GM20431 (cell line): Measurements from ENCODE around the gene RPTOR.
"Not testable (repeated sequence)": the region's sequence is repeated elsewhere in the genome, so short reads cannot be mapped to it uniquely, and the experiment has no call there.

Experiments used
- in situ Hi-C: fragments of 300-500 bp; cut with MseI, MboI; formaldehyde crosslinking; loops from one replicate; pipeline ENCODE4 v1.15.0; 2020; ENCODE audit warnings: low sequenced_read_pairs; ENCODE audit not compliant: unreplicated experiment

The RPTOR gene

DNA sequence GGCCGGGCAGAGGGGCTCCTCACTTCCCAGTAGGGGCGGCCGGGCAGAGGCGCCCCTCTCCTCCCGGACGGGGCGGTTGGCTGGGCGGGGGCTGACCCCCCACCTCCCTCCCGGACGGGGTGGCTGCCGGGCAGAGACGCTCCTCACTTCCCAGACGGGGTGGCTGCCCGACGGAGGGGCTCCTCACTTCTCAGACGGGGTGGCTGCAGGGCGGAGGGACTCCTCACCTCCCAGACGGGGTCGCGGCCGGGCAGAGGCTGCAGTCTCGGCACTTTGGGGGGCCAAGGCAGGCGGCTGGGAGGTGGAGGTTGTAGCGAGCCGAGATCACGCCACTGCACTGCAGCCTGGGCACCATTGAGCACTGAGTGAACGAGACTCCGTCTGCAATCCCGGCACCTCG is 7.3 kb upstream of the RPTOR start:
- in situ Hi-C loops = not testable (repeated sequence)

- in situ Hi-C loops = no loop called here
Observed at GRCh38 chr17:80538484-80538883, 6.2 kb upstream of the RPTOR start.

- in situ Hi-C loops = no loop called here
Observed at GRCh38 chr17:80539022-80539641, 5.5 kb upstream of the RPTOR start.

DNA sequence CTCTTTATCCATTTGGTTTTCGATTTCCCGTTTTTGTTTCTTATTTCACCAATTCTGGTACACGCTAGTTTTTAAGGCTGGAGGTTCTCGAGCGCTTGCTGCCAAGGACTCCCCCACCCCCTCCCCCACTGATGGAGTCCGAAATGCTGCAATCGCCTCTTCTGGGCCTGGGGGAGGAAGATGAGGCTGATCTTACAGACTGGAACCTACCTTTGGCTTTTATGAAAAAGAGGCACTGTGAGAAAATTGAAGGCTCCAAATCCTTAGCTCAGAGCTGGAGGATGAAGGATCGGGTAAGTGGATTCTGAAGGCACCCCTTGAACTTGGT is 825 bp downstream of the RPTOR start:
- in situ Hi-C loops = no loop called here

GRCh38 chr17:80546267-80546666 is 1.6 kb downstream of the RPTOR start:
- in situ Hi-C loops = no loop called here

- in situ Hi-C loops = no loop called here
Observed at GRCh38 chr17:80552523-80552922, 7.9 kb downstream of the RPTOR start.

- in situ Hi-C loops = no loop called here
Observed at GRCh38 chr17:80555266-80555665, 10.6 kb downstream of the RPTOR start.

DNA sequence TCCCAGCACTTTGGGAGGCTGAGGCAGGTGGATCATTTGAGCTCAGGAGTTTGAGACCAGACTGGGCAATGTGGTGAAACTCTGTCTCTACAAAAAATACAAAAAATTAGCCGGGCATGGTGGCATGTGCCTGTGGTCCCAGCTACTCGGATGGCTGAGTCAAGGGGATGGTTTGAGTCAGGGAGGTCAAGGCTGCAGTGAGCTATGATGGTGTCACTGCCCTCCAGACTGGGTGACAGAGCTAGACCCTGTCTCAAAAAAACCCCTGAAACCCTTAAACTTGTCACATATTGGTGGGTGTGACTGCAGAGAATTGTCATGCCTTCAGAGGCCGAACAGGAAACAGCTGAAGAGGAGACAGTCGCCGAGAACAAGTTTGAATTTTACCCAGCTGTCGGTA is 13.4 kb downstream of the RPTOR start:
- in situ Hi-C loops = no loop called here

- in situ Hi-C loops = no loop called here
Observed at GRCh38 chr17:80559825-80560251, 15.2 kb downstream of the RPTOR start.

GRCh38 chr17:80561541-80562114 is 17.0 kb downstream of the RPTOR start:
- in situ Hi-C loops = no loop called here

- in situ Hi-C loops = no loop called here
Observed at GRCh38 chr17:80564545-80564944, 19.9 kb downstream of the RPTOR start.

DNA sequence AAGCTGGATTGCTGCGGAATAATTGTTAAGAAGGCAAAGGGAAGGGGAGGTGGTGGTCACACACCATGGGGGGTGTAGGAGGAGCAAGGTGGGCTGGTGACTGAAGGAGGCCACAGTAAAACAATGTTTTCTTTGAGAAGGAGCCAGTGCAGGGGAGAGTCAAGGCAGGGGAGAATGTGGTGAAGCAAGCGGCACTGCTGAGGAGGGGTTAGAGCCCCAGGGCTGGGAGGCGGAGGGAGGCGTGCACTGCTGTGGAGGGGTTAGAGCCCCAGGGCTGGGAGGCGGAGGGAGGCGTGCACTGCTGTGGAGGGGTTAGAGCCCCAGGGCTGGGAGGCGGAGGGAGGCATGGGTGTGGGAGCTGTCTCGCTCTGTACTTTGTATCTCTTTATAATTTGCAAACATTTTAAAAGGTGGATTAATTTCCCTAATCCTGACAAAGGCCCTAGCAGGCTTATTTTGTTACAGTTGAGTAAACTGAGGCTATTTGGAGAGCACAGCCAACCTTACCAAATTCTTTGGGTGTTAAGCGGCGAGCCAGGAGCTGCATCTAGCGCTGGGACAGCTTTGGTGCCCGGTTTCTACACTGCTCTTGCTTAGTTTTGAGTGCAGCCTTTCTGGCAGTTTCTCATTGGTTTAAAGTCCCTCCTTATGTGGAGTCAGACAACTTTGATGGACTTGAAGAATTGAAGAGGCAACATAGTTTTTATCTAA is 20.9 kb downstream of the RPTOR start:
- in situ Hi-C loops = no loop called here

GRCh38 chr17:80566054-80566400 is 21.4 kb downstream of the RPTOR start:
- in situ Hi-C loops = no loop called here

- in situ Hi-C loops = no loop called here
Observed at GRCh38 chr17:80568246-80568645, 23.6 kb downstream of the RPTOR start.

GRCh38 chr17:80569924-80570323 is 25.3 kb downstream of the RPTOR start:
- in situ Hi-C loops = loop anchor here (10.0 kb wide), 1 partner anchor 145 kb away; no protein-coding TSS in a partner anchor

- in situ Hi-C loops = loop anchor here (10.0 kb wide), 1 partner anchor 149 kb away; no protein-coding TSS in a partner anchor
Observed at GRCh38 chr17:80573701-80574100, 29.1 kb downstream of the RPTOR start.

DNA sequence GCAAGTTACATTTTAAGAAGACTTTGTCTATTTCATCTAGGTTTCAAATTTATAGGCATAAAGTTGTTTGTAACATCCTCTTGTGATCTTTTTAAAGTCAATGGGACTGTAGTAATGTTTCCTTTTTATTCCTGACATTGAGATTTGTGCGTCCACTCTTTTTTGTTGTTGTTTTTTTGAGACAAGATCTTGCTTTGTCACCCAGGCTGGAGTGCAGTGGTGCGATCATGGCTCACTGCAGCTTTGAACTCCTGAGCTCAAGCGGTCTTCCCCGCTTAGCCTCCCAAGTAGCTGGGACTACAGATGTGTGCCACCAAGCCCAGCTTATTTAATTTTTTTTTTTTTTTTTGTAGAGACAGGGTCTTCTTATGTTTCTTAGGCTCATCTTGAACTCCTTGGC is 29.9 kb downstream of the RPTOR start:
- in situ Hi-C loops = loop anchor here (10.0 kb wide), 1 partner anchor 150 kb away; no protein-coding TSS in a partner anchor

DNA sequence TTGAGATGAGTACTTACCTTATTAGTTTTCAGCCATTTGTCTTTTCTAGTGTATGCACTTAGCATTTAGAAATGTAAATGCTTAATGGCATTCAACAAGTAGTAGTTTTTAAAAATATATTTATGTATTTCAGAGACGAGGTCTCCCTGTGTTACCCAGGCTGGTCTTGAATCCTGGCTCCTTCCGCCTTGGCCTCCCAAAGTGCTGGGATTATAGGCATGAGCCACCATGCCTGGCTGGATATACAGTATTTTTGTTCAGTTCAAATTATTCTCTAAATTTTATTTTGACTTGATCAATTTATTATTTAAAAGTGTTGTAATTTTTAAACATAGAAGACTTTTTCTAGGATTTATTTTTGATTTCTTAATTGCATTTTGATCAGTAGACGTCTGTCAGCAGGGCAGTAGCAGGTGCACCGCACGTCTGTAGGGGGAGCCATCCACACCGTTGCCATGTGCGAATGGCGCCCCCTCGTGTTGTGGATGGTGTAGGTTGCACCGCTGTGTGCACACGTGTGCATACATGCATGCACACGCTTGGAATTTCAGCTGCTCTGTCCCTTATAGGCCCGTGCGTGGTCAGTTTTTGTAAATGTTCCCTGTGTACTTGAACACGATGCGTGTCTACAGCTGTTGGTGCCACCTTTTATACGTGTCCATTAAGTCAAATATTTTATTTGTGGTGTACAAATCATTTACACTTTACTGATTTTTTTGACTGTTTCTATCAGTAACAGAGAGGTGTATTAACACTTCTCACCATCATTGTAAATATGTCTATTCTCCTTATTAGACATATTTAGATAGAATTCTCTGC is 30.6 kb downstream of the RPTOR start:
- in situ Hi-C loops = loop anchor here (10.0 kb wide), 1 partner anchor 150 kb away; no protein-coding TSS in a partner anchor

DNA sequence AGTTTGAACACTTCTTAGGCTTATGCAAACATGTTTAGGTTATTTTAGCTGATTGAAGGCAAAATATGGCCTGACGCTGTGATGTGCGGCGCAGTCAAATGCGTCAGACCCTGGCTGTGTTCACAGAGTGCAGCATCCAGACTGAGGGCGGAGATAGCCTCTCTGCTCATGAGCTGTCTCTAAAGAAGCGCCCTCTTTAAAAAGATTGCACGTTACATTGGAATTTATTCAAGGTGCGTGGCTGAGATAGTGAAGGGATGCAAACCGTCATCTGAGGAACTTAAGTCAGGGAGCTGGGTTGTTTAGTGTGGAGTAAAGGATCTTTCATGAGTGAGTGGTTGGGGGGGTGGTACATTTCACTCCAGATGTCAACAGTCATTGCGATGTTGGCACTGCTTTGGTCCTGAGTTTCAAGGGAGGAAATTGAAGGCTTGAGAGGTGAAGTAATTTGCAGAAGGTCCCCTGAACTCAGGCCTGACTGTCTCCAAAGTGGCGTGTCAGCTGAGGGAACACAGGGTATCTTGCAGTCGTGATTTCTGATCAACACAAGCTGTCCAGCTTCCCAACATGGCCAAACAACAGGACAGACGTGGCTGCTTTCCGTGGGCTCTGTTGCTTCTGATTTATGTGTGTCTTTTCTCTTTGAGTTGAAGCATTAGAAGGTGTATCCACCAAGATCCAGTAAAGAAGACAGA is 33.4 kb downstream of the RPTOR start:
- in situ Hi-C loops = loop anchor here (10.0 kb wide), 1 partner anchor 153 kb away; no protein-coding TSS in a partner anchor
